H1 (cell line): ENCODE measurements around the gene NLRP8. TPM values are rescaled to one million over a fixed set of nuclear protein-coding genes. Genes with fewer than 3 reads are reported as not detected.
A peak's percentile ranks its signal among the peaks of the same experiment; 100 is the strongest.
"Not testable (repeated sequence)": the region's sequence is repeated elsewhere in the genome, so short reads cannot be mapped to it uniquely, and the experiment has no call there.

Experiments
- CTCF ChIA-PET: fragments of 300-600 bp; sonication (Branson Sonifier 250); formaldehyde crosslinking; loops from one replicate; lab custom pipeline; 2021; ENCODE audit not compliant: partially characterized antibody; lab: Charles Lee
- POLR2A ChIA-PET: fragments of 300-600 bp; sonication (Branson Sonifier 250); formaldehyde crosslinking; loops from one replicate; lab custom pipeline; 2021; ENCODE audit warnings: inconsistent platforms; ENCODE audit not compliant: partially characterized antibody; lab: Charles Lee
- DNase-seq, 2 experiments: peaks; one replicate each; pipeline versions ENCODE4 v3.0.0 to v3.0.0-alpha.2; 2010 to 2022; ENCODE audit warnings: low spot score in 2 of 2, low read depth in 1 of 2, mixed read lengths in 1 of 2
- FAIRE-seq: peaks from 2 replicates; lab custom pipeline; 2011; peaks lifted over from hg19 to GRCh38; lab: Jason Lieb, UNC
- H2AFZ ChIP-seq: 2 replicates; pipeline ENCODE4 v1.8.1; 2012; ENCODE audit warnings: low read length, inconsistent platforms
- H2AK5ac ChIP-seq: 2 replicates; pipeline ENCODE4 v1.6.1; 2013; ENCODE audit warnings: low read depth, low read length
- H2BK120ac ChIP-seq: replicated peaks from 2 replicates; pipeline ENCODE3; 2013; ENCODE audit warnings: low read depth, low read length, inconsistent platforms
- H2BK12ac ChIP-seq: 2 replicates; pipeline ENCODE4 v1.6.1; 2013; ENCODE audit warnings: low read depth, low read length
- H2BK15ac ChIP-seq: 2 replicates; pipeline ENCODE4 v1.6.1; 2013; ENCODE audit warnings: low read length
- H2BK20ac ChIP-seq: 2 replicates; pipeline ENCODE4 v1.6.1; 2013; ENCODE audit warnings: low read length
- H2BK5ac ChIP-seq: 2 replicates; pipeline ENCODE4 v1.6.1; 2013; ENCODE audit warnings: low read depth, low read length
- H3K14ac ChIP-seq: 2 replicates; pipeline ENCODE4 v1.6.1; 2013; ENCODE audit warnings: inconsistent platforms; ENCODE audit not compliant: insufficient read length
- H3K18ac ChIP-seq: 2 replicates; pipeline ENCODE4 v1.6.1; 2013; ENCODE audit warnings: low read length; ENCODE audit errors: extremely low read depth
- H3K23ac ChIP-seq: 2 replicates; pipeline ENCODE4 v1.6.1; 2013; ENCODE audit warnings: inconsistent platforms; ENCODE audit not compliant: insufficient read length
- H3K23me2 ChIP-seq: 2 replicates; pipeline ENCODE4 v1.6.1; 2013; ENCODE audit warnings: low read depth, low read length
- H3K27ac ChIP-seq: 2 replicates; pipeline ENCODE4 v1.6.1; 2011; ENCODE audit warnings: low read depth, low read length, inconsistent platforms
- H3K27me3 ChIP-seq, 4 experiments: replicated peaks in 1 of 4; 1 replicate in 1 of 4; 2 replicates in 3 of 4; pipeline versions ENCODE4 v1.6.1 to v1.8.1; 2011 to 2013; ENCODE audit warnings: low read length in 3 of 4, mild to moderate bottlenecking in 3 of 4, inconsistent platforms in 2 of 4, mixed read lengths in 2 of 4, moderate library complexity in 1 of 4; ENCODE audit not compliant: control insufficient read depth in 3 of 4, insufficient read depth in 3 of 4; ENCODE audit errors: extremely low read depth in 1 of 4
- H3K36me3 ChIP-seq, 4 experiments: 2 replicates each; pipeline versions ENCODE4 v1.6.1 to v1.8.1; 2011 to 2013; ENCODE audit warnings: mild to moderate bottlenecking in 4 of 4, low read length in 3 of 4, moderate library complexity in 2 of 4, control low read depth in 1 of 4, inconsistent platforms in 1 of 4; ENCODE audit not compliant: insufficient read depth in 4 of 4, control insufficient read depth in 2 of 4
- H3K4ac ChIP-seq: replicated peaks from 2 replicates; pipeline ENCODE3; 2013; ENCODE audit warnings: low read length, low read depth, mixed read lengths, inconsistent platforms; ENCODE audit not compliant: insufficient read length
- H3K4me1 ChIP-seq, 4 experiments: replicated peaks in 1 of 4; 1 replicate in 1 of 4; 2 replicates in 3 of 4; pipeline versions ENCODE4 v1.6.1 to v1.8.1; 2011 to 2013; ENCODE audit warnings: low read length in 3 of 4, inconsistent platforms in 2 of 4, mixed read lengths in 1 of 4; ENCODE audit not compliant: insufficient read depth in 4 of 4, control insufficient read depth in 3 of 4
- H3K4me2 ChIP-seq, 2 experiments: 2 replicates each; pipeline versions ENCODE4 v1.6.1 to v1.8.1; 2011 to 2013; ENCODE audit warnings: low read depth in 2 of 2, low read length in 2 of 2, control low read depth in 1 of 2, inconsistent platforms in 1 of 2, mild to moderate bottlenecking in 1 of 2; ENCODE audit not compliant: insufficient read depth in 1 of 2
- H3K4me3 ChIP-seq, 4 experiments: fragments of 200-600, 300-600 bp in 1 of 4; sonication (generic), shearing (Covaris generic), sonication (Bioruptor Twin) in 1 of 4; 2 replicates each; pipeline versions ENCODE4 v1.5.1 to v1.8.1; 2011 to 2016; ENCODE audit warnings: low read length in 4 of 4, low read depth in 3 of 4, control low read depth in 2 of 4, inconsistent platforms in 2 of 4, mild to moderate bottlenecking in 2 of 4, mixed read lengths in 1 of 4, moderate library complexity in 1 of 4; ENCODE audit not compliant: insufficient read depth in 2 of 4; ENCODE audit errors: extremely low read depth in 1 of 4
- H3K56ac ChIP-seq: replicated peaks from 2 replicates; pipeline ENCODE3; 2013; ENCODE audit warnings: low read depth, mild to moderate bottlenecking, mixed read lengths, low read length, inconsistent platforms; ENCODE audit not compliant: insufficient read length
- H3K79me1 ChIP-seq: 2 replicates; pipeline ENCODE4 v1.6.1; 2013; ENCODE audit warnings: low read depth, low read length, control low read depth
- H3K79me2 ChIP-seq, 2 experiments: 2 replicates each; pipeline versions ENCODE4 v1.6.1 to v1.8.1; 2012 to 2013; ENCODE audit warnings: low read length in 2 of 2, mild to moderate bottlenecking in 2 of 2, inconsistent platforms in 1 of 2; ENCODE audit not compliant: insufficient read depth in 2 of 2, control insufficient read depth in 1 of 2
- H3K9ac ChIP-seq, 4 experiments: replicated peaks in 1 of 4; 1 replicate in 1 of 4; 2 replicates in 3 of 4; pipeline versions ENCODE4 v1.6.1 to v1.8.1; 2011 to 2013; ENCODE audit warnings: low read depth in 3 of 4, low read length in 3 of 4, control low read depth in 2 of 4, mild to moderate bottlenecking in 2 of 4, moderate library complexity in 2 of 4, inconsistent platforms in 1 of 4; ENCODE audit errors: extremely low read depth in 1 of 4
- H3K9me3 ChIP-seq, 2 experiments: 2 replicates each; pipeline versions ENCODE4 v1.6.1 to v1.8.1; 2012 to 2013; ENCODE audit warnings: mild to moderate bottlenecking in 2 of 2, moderate library complexity in 2 of 2, control low read depth in 1 of 2, inconsistent platforms in 1 of 2, low read depth in 1 of 2, low read length in 1 of 2, mixed read lengths in 1 of 2; ENCODE audit not compliant: insufficient read depth in 2 of 2
- H4K20me1 ChIP-seq, 2 experiments: replicated peaks in 1 of 2; 2 replicates each; pipeline versions ENCODE3 to v1.8.1; 2011 to 2013; ENCODE audit warnings: inconsistent platforms in 2 of 2, low read length in 2 of 2, mild to moderate bottlenecking in 1 of 2; ENCODE audit not compliant: insufficient read depth in 2 of 2, control insufficient read depth in 1 of 2
- H4K5ac ChIP-seq: 2 replicates; pipeline ENCODE4 v1.6.1; 2013; ENCODE audit warnings: low read length, low read depth, mixed read lengths, inconsistent platforms; ENCODE audit not compliant: insufficient read length
- H4K8ac ChIP-seq: 2 replicates; pipeline ENCODE4 v1.8.0; 2013; ENCODE audit warnings: mild to moderate bottlenecking, moderate library complexity, low read length, inconsistent platforms; ENCODE audit not compliant: insufficient read depth; ENCODE audit errors: extremely low read depth
- H4K91ac ChIP-seq: replicated peaks from 2 replicates; pipeline ENCODE3; 2013; ENCODE audit warnings: low read length, mixed read lengths, inconsistent platforms; ENCODE audit not compliant: insufficient read length
- EGR1 ChIP-seq: IDR thresholded peaks from 2 replicates; pipeline ENCODE4 v1.6.1; 2011; ENCODE audit warnings: low read depth, low read length, borderline replicate concordance
- GABPA ChIP-seq: IDR thresholded peaks from 2 replicates; pipeline ENCODE4 v1.6.1; 2011; ENCODE audit warnings: mild to moderate bottlenecking, low read length, moderate library complexity, borderline replicate concordance; ENCODE audit not compliant: insufficient read depth
- KDM1A ChIP-seq: fragments of 200-600, 300-600 bp; sonication (generic); IDR thresholded peaks from 2 replicates; pipeline ENCODE4 v1.7.1; 2016; ENCODE audit warnings: mild to moderate bottlenecking, low read length, borderline replicate concordance
- KDM4A ChIP-seq: IDR thresholded peaks from one replicate; pipeline ENCODE4 v1.7.1; 2012; ENCODE audit warnings: low read depth, mild to moderate bottlenecking, moderate library complexity, low read length, inconsistent platforms; ENCODE audit not compliant: severe bottlenecking
- SP1 ChIP-seq: IDR thresholded peaks from 2 replicates; pipeline ENCODE4 v1.6.1; 2011; ENCODE audit warnings: low read depth, low read length
- TBP ChIP-seq: IDR thresholded peaks from 2 replicates; pipeline ENCODE4 v1.6.1; 2011; ENCODE audit warnings: low read depth, low read length, improper control_type of control experiment
- WGBS, 2 experiments: shearing (Covaris generic) in 1 of 2; methylation state at CpG; one replicate each; pipeline versions ENCODE4 v1.1.6 to v1.1.7; 2013 to 2015; ENCODE audit warnings: low lambda C conversion rate in 2 of 2, mixed read lengths in 2 of 2, inconsistent platforms in 1 of 2, low coverage in 1 of 2, missing lambda C conversion rate in 1 of 2; ENCODE audit not compliant: insufficient replicate concordance in 2 of 2, insufficient coverage in 1 of 2, insufficient read length in 1 of 2; ENCODE audit errors: extremely low coverage in 1 of 2, missing lambda C conversion rate in 1 of 2; 5-methylcytosine and 5-hydroxymethylcytosine counted together
- polyA plus RNA-seq, 7 experiments: library from polyadenylated mRNA; depleted of rRNA in 3 of 7; stranded (reverse) in 5 of 7; unstranded in 2 of 7; fragments of >200 nt in 5 of 7; fragments of 200-250 nt in 2 of 7; gene quantifications; 1 replicate in 5 of 7; 2 replicates in 1 of 7; 4 replicates in 1 of 7; pipeline versions ENCODE4 v1.2.1 to v1.2.3, GENCODE V29; 2011 to 2013; ENCODE audit warnings: missing spikeins in 2 of 7, mixed read lengths in 2 of 7
- total RNA-seq: library from RNA; stranded (reverse); fragmentation: NEBNext Ultra II Directional; extraction: Animal tissue kit (Norgen Biotek cat#: 25700); gene quantifications from 2 replicates; pipeline ENCODE4 v1.2.1, GENCODE V29; 2021

The NLRP8 gene
- total and polyA plus RNA-seq, 2 of the 8 experiments (the other 6 are each of a cell fraction or from before 2014, with no cell fraction given): not detected

GRCh38 chr19:56015756-56016155 is 68.1 kb downstream of the NLRP8 start (continued):
- no peak for TF ChIP-seq KDM4A
- no peak for TF ChIP-seq KDM1A
- no peak for TF ChIP-seq TBP
- TF ChIP-seq SP1: no peak
- TF ChIP-seq EGR1: no peak
- TF ChIP-seq GABPA: no peak

GRCh38 chr19:56019325-56019724 is 71.7 kb downstream of the NLRP8 start:
- POLR2A ChIA-PET, H3K27me3 ChIP-seq, H3K56ac ChIP-seq, H3K23ac ChIP-seq, H2BK12ac ChIP-seq, H3K23me2 ChIP-seq, H3K4me3 ChIP-seq, H3K9ac ChIP-seq, H4K20me1 ChIP-seq, H2AFZ ChIP-seq, H4K5ac ChIP-seq, H4K8ac ChIP-seq, H2BK5ac ChIP-seq, H3K4ac ChIP-seq, H3K4me2 ChIP-seq, H4K91ac ChIP-seq, H3K18ac ChIP-seq, H3K79me2 ChIP-seq, H2BK20ac ChIP-seq, H3K36me3 ChIP-seq, H2BK120ac ChIP-seq, H3K79me1 ChIP-seq, H3K14ac ChIP-seq, H2AK5ac ChIP-seq, H3K4me1 ChIP-seq, DNase-seq, H3K27ac ChIP-seq, H2BK15ac ChIP-seq: not testable (repeated sequence)
- peaks cover 38 to 66% of the 10 kb centered on the region in 2 experiments for H3K9me3 ChIP-seq
- WGBS, 2 experiments: 75% methylated on average over 1 of the region's 2 CpGs; no CpG with 5 or more reads in 1 of the 2 experiments
- peak; percentile 68 for FAIRE-seq
- CTCF ChIA-PET: interaction anchor here (0.9 kb wide), 1 partner anchor 47 kb away, joined by 4 read pairs; no protein-coding TSS in a partner anchor
